ENCODE results near the gene GPATCH1.

GPATCH1 gene

DNA sequence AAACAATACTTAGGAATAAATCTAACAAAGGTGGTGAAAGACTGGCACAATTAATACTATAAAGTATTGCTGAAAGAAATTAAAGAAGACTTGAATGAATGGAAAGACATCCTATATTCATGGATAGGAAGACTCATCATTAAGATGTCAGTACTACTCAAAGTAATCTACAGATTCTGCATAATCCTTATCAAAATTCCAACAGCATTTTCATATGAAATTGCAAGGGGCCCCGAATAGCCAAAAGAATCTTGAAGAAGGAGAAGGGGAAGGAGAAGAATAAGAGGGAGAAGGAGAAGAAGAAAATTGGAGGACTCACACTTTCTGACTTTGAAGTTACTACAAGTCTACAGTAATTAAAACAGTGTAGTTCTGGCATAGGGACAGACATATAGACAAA lies 87.5 kb downstream of the GPATCH1 start:
- no peak for TF ChIP-seq CTCF (IDR thresholded peaks at IDR 0.05; ENCODE audit: insufficient read depth, low read depth, low read length, missing control alignments)
- H3K4me3 ChIP-seq (ENCODE audit: low read depth, low read length) = no peak overlapping the region

GRCh38 chr19:33171222-33171795 lies 90.3 kb downstream of the GPATCH1 start:
- no peak for DNase-seq (ENCODE audit: low read depth)
- H3K4me3 ChIP-seq (ENCODE audit: low read depth, low read length) = no peak overlapping the region
- TF ChIP-seq CTCF (IDR thresholded peaks at IDR 0.05; ENCODE audit: insufficient read depth, low read depth, low read length, missing control alignments) = no peak

More for the DNA sequence above, 87.5 kb downstream of the GPATCH1 start:
- no peak for DNase-seq (ENCODE audit: low read depth)

GRCh38 chr19:33171916-33172359 lies 91.0 kb downstream of the GPATCH1 start:
- TF ChIP-seq CTCF (IDR thresholded peaks at IDR 0.05; ENCODE audit: insufficient read depth, low read depth, low read length, missing control alignments) = no peak
- H3K4me3 ChIP-seq (ENCODE audit: low read depth, low read length) = no peak overlapping the region
- no peak for DNase-seq (ENCODE audit: low read depth)

GRCh38 chr19:33174186-33174585 lies 93.2 kb downstream of the GPATCH1 start:
- no peak for TF ChIP-seq CTCF (IDR thresholded peaks at IDR 0.05; ENCODE audit: insufficient read depth, low read depth, low read length, missing control alignments)
- H3K4me3 ChIP-seq (ENCODE audit: low read depth, low read length) = no peak overlapping the region
- no peak for DNase-seq (ENCODE audit: low read depth)

DNA sequence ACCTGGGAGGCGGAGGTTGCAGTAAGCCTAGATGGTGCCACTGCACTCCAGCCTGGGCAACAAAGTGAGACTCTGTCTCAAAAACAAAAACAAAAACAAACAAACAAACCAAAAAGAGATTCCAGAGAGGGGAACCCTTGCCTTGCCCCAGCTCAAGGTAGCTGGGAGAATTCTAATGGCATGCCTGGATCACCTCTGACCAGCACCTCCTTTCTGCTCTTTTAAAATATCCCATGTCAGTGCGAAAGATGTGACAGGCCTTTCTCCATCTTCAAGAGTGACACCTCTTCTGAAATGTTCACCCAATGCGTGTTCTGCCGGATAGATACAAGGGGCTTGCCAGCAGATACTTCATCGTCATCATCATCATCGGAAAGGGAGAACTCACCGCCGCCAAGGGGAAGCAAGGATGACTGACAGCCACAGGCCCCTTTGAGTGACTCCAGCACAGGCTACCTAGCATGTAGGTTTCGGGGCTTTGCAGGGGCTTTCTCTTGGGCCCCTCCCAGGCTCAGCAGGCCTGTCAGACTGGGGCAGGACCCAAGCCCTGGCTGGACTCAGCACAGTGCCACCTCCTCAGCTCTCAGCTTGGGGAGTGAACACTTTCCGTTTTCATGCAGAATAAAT lies 94.3 kb downstream of the GPATCH1 start:
- no peak for TF ChIP-seq CTCF (IDR thresholded peaks at IDR 0.05; ENCODE audit: insufficient read depth, low read depth, low read length, missing control alignments)
- no peak overlapping the region for H3K4me3 ChIP-seq (ENCODE audit: low read depth, low read length)

DNA sequence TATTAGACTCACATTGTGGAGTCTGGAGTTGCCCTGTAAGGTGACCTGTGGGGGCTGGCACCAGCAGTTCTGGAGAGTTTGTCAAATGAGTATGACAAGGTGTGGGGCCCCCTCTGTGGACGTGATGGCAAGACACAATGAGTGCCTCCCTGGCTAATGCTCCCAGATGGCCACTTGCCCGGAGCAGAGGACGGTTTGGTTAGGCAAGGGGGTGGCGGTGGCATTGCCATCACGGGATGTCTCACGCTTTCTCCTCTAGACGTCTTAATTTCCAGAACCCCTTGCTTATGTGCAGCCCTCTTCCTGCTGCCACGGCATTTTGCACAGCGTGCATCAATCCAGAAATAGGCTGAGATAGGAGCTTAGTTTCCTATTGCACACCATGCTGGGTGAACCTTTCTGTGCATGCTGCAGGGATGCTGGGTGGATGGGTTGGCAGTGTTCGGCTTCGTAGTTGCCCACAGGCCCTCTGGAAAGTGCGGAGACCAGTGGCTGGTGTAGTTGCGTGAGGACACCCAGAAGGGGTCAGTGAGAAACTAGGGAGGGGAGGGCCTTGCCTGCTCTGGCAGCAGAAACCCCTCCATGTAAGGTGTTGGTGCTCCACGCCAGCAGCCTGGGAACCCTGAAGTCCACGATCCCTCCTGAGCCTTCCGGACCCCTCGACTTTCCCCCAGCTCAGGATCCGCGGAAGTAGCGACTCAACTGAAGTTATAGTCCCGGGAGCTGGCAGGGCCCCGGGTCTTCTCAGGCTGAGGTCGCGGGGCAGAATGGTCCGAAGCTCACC lies 95.1 kb downstream of the GPATCH1 start:
- DNase-seq (ENCODE audit: low read depth) = no peak

More for the DNA sequence above, 94.3 kb downstream of the GPATCH1 start:
- DNase-seq (ENCODE audit: low read depth) = no peak

More for the DNA sequence above, 95.1 kb downstream of the GPATCH1 start:
- no peak for TF ChIP-seq CTCF (IDR thresholded peaks at IDR 0.05; ENCODE audit: insufficient read depth, low read depth, low read length, missing control alignments)
- peak overlapping the region; percentile 75 for H3K4me3 ChIP-seq (ENCODE audit: low read depth, low read length)
